GM13976 (cell line): Measurements from ENCODE around the gene UQCR11.

Experiments used
- DNase-seq: peaks from one replicate; pipeline ENCODE4 v3.0.0; 2012; ENCODE audit warnings: low spot score
- CTCF ChIP-seq: IDR thresholded peaks from 2 replicates; pipeline ENCODE4 v1.5.1; 2012; ENCODE audit warnings: borderline replicate concordance, mild to moderate bottlenecking; ENCODE audit not compliant: insufficient read depth; ENCODE audit errors: extremely low read depth, missing control alignments, control extremely low read depth
- in situ Hi-C: fragments of 300-500 bp; cut with MboI; formaldehyde crosslinking; loops from one replicate; pipeline ENCODE4 v1.12.0; 2022; ENCODE audit warnings: low sequenced_read_pairs, mixed read lengths, inconsistent platforms; ENCODE audit not compliant: unreplicated experiment

Gene UQCR11

GRCh38 chr19:1576242-1577089, 28.8 kb downstream of the UQCR11 start:
- no peak for DNase-seq
- no peak for TF ChIP-seq CTCF
- in situ Hi-C loops, result no loop called here

DNA sequence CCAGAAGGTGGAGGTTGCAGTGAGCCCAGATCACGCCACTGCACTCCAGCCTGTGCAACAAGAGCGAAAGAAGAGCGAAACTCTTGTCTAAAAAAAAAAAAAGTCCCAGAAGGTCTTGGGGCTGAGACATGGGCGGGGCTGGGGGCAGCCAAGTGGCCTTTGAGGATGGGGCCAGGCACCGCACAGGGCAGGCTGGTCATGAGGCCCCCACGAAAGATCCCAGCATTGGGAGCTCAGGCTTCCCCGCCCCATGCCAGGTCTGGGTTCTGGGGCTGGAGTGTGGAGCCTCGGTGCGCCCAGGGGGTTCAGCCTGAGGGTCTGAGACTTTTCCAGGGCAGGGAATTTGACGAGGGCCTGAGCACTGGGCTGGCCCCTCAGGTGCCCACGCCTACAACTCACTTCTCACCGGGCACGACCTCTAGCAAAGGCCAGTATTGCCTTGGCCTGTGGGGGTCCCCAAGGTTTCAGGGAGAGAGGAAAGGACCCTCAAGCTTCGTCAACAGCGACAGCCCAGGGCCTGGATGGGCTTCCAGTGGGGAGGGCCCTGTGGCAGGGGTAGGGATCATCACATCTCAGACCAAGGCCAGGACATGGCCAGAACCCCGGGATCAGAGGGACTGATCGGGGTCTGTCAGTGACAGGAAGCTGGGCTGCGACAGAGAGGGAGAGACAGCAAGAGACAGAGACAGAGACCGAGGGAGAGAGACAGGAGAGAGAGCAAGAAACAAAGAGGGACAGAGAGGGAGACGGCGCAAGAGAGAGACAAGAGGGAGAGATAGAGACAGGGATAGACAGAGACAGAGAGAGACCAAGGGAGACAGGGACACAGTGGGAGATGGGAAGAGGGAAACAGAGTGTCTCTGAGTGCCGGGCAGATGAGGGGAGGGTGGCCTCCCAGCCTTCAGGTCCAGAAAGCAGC, 29.7 kb downstream of the UQCR11 start:
- in situ Hi-C loops, result no loop called here
- DNase-seq, result no peak
- TF ChIP-seq CTCF, result no peak

- in situ Hi-C loops, result no loop called here
Observed at GRCh38 chr19:1574354-1575136, 30.7 kb downstream of the UQCR11 start.

DNA sequence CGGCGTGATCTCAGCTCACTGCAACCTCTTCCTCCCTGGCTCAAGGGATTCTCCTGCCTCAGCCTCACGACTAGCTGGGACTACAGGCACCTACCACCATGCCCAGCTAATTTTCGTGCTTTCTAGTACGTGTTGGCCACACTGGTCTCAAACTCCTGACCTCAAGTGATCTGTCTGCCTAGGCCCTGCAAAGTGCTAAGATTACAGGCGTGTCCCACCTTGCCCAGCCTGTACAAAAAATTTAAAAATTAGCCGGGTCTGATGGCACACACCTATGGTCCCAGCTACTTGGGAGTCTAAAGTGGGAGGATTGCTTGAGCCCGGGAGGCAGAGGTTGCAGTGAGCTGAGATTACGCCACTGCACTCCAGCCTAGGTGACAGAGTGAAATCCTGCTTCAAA, 32.5 kb downstream of the UQCR11 start:
- TF ChIP-seq CTCF, result no peak
- no peak for DNase-seq
- in situ Hi-C loops, result no loop called here

More at GRCh38 chr19:1574354-1575136, 30.7 kb downstream of the UQCR11 start:
- DNase-seq, result no peak
- TF ChIP-seq CTCF, result no peak

DNA sequence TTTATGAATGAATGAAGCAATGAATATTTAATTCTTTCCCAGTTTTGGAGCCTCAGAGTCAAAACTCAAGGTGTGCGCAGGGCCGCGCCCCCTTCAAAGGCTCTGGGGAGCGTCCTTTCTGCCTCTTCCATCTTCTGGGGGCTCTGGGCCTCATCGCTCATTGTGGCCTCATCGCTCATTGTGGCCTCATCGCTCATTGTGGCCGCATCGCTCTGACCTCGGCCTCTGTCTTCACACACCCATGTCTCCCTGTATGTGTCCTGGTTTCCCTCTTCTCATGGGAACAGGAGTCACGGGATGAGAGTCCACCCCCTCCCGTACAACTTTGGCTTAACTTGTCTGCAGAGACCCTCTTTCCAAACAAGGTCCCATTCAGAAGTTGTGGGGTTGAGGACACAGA, 33.9 kb downstream of the UQCR11 start:
- no peak for TF ChIP-seq CTCF
- DNase-seq, result no peak
- in situ Hi-C loops, result no loop called here

DNA sequence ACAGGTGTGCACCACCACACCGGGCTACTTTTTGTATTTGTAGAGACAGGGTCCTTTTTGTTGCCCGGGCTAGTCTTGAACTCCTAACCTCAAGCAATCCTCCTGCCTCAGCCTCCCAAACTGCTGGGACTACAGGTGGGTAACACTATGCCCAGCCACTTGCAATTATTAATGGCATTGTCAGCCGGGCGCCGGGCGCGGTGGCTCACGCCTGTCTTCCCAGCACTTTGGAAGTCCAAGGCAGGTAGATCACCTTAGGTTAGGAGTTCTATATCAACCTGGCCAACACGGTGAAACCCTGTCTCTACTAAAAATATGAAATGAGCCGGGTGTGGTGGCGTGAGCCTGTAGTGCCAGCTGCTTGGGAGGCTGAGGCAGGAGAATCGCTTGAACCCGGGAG, 34.4 kb downstream of the UQCR11 start:
- DNase-seq, result no peak
- TF ChIP-seq CTCF, result no peak
- in situ Hi-C loops, result no loop called here
